PFSK-1 (cell line): ENCODE results near the gene SLC9A2.

Source experiments
- FOXP2 ChIP-seq: optimal IDR thresholded peaks from 2 replicates; pipeline ENCODE3; 2011; ENCODE audit warnings: borderline replicate concordance, control low read depth, inconsistent platforms; ENCODE audit not compliant: insufficient read depth; ENCODE audit errors: extremely low read length, extremely low read depth
- POLR2AphosphoS5 ChIP-seq: IDR thresholded peaks from 2 replicates; pipeline ENCODE4 v1.6.1; 2012; ENCODE audit warnings: low read depth, mild to moderate bottlenecking, control low read depth, low read length, moderate library complexity
- TAF1 ChIP-seq: IDR thresholded peaks from 2 replicates; pipeline ENCODE4 v1.6.1; 2012; ENCODE audit warnings: low read length, control low read depth, borderline replicate concordance; ENCODE audit not compliant: insufficient read depth
- TF ChIP-seq, protein P1 (sequence below), 2 experiments: IDR thresholded peaks; 2 replicates each; pipeline versions ENCODE4 v1.6.1 to v1.8.0; 2011 to 2012; ENCODE audit warnings: low read depth in 2 of 2, low read length in 2 of 2, control low read depth in 1 of 2, inconsistent platforms in 1 of 2, mild to moderate bottlenecking in 1 of 2, moderate library complexity in 1 of 2; ENCODE audit not compliant: insufficient read depth in 1 of 2

DNA sequence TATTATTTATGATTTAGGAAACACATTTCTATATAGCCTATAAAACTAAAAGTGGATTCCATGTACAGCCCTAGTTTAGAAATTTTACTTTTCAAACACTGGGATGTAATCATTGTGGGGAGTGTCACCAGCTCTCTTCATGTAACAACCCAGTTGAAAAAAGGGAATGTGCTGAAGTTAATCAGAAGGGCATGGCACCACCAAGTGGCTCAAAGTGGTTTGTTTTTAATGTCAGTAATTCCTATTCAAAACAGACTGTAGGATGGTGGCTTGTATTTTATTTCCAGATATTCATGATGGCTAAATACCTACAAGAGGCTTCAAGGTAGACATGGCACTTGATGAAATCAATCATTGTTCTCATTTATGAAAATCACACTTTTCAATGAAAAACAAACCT lies 84.4 kb downstream of the SLC9A2 start:
- TF ChIP-seq POLR2AphosphoS5 (no peak), TAF1 (no peak), FOXP2 (no peak)
- TF ChIP-seq, protein P1, sequence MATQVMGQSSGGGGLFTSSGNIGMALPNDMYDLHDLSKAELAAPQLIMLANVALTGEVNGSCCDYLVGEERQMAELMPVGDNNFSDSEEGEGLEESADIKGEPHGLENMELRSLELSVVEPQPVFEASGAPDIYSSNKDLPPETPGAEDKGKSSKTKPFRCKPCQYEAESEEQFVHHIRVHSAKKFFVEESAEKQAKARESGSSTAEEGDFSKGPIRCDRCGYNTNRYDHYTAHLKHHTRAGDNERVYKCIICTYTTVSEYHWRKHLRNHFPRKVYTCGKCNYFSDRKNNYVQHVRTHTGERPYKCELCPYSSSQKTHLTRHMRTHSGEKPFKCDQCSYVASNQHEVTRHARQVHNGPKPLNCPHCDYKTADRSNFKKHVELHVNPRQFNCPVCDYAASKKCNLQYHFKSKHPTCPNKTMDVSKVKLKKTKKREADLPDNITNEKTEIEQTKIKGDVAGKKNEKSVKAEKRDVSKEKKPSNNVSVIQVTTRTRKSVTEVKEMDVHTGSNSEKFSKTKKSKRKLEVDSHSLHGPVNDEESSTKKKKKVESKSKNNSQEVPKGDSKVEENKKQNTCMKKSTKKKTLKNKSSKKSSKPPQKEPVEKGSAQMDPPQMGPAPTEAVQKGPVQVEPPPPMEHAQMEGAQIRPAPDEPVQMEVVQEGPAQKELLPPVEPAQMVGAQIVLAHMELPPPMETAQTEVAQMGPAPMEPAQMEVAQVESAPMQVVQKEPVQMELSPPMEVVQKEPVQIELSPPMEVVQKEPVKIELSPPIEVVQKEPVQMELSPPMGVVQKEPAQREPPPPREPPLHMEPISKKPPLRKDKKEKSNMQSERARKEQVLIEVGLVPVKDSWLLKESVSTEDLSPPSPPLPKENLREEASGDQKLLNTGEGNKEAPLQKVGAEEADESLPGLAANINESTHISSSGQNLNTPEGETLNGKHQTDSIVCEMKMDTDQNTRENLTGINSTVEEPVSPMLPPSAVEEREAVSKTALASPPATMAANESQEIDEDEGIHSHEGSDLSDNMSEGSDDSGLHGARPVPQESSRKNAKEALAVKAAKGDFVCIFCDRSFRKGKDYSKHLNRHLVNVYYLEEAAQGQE (IDR thresholded peaks at IDR 0.05; ENCODE audit: insufficient read depth in 1 of 2, low read depth in 2 of 2, low read length in 2 of 2), result no peak
